Kidney (tissue), 14 donors: ENCODE data around the gene KLHDC8A. TPM values are rescaled to one million over a fixed set of nuclear protein-coding genes. Genes with fewer than 3 reads are reported as not detected.

Experiments
- DNase-seq, 5 donors: peaks; one replicate each; pipeline ENCODE4 v3.0.0-alpha.2; 2013 to 2020
- FAIRE-seq: peaks from 2 replicates; lab custom pipeline; 2012; peaks lifted over from hg19 to GRCh38; lab: Jason Lieb, UNC
- H3K27ac ChIP-seq, 2 donors: one replicate each; pipeline ENCODE4 v1.7.0; 2013; ENCODE audit warnings: low read depth in 2 of 2, low read length in 2 of 2, inconsistent platforms in 1 of 2
- H3K27me3 ChIP-seq: one replicate; pipeline ENCODE4 v1.7.1; 2013; ENCODE audit warnings: low read length, inconsistent platforms; ENCODE audit not compliant: control insufficient read depth, insufficient read depth
- H3K36me3 ChIP-seq, 3 donors: one replicate each; pipeline versions ENCODE4 v1.7.0 to v1.7.1; 2013; ENCODE audit warnings: low read length in 3 of 3, control low read depth in 1 of 3, inconsistent platforms in 1 of 3; ENCODE audit not compliant: insufficient read depth in 3 of 3, control insufficient read depth in 2 of 3
- H3K4me1 ChIP-seq, 3 donors: one replicate each; pipeline versions ENCODE4 v1.7.0 to v1.7.1; 2013; ENCODE audit warnings: low read length in 3 of 3, inconsistent platforms in 1 of 3, low read depth in 1 of 3; ENCODE audit not compliant: control insufficient read depth in 2 of 3, insufficient read depth in 2 of 3
- H3K4me3 ChIP-seq, 3 donors: one replicate each; pipeline versions ENCODE4 v1.7.0 to v1.8.1; 2013; ENCODE audit warnings: low read length in 3 of 3, control low read depth in 1 of 3, inconsistent platforms in 1 of 3
- H3K9ac ChIP-seq, 3 donors: one replicate each; pipeline versions ENCODE4 v1.7.0 to v1.7.1; 2013; ENCODE audit warnings: low read length in 3 of 3, control low read depth in 1 of 3, inconsistent platforms in 1 of 3
- H3K9me3 ChIP-seq, 3 donors: one replicate each; pipeline versions ENCODE4 v1.7.0 to v1.7.1; 2013; ENCODE audit warnings: low read length in 3 of 3, control low read depth in 1 of 3, inconsistent platforms in 1 of 3; ENCODE audit not compliant: control insufficient read depth in 2 of 3, insufficient read depth in 1 of 3
- CTCF ChIP-seq: IDR thresholded peaks from 3 replicates; pipeline ENCODE4 v1.5.1; 2012; ENCODE audit warnings: mild to moderate bottlenecking, moderate library complexity, borderline replicate concordance; ENCODE audit not compliant: insufficient read depth; ENCODE audit errors: extremely low read depth
- intact Hi-C: fragments of 100-400 bp; cut with DNase I; formaldehyde crosslinking; loops from one replicate; pipeline ENCODE4 v1.11.1; 2022
- polyA plus RNA-seq: library from polyadenylated mRNA; stranded (reverse); fragments of 350-450 nt; fragmentation: Illumina TruSeq; extraction: RNeasy Lipid Tissue Mini Kit (QIAGEN cat#74804); gene quantifications from one replicate; pipeline ENCODE4 v1.2.3, GENCODE V29; 2014; ENCODE audit warnings: low read depth, low replicate concordance; ENCODE audit not compliant: insufficient read depth
- total RNA-seq: library from RNA; stranded (reverse); fragmentation: NEBNext Ultra II Directional; extraction: Animal tissue kit (Norgen Biotek cat#: 25700); gene quantifications from one replicate; pipeline ENCODE4 v1.2.1, GENCODE V29; 2021
- donor health status: control.
- donor health status: control.
- donor health status: control.
- donor health status: control.
- donor health status: control.
- donor health status: DM: yes; HTN: yes; CAD: no.
- donor health status: Normal renal cell carcinoma (clear cell type).

Gene KLHDC8A
- total and polyA plus RNA-seq, 2 donors from 2014 or later = not detected

- H3K4me1 ChIP-seq = no peaks in the 10 kb centered on the region
- H3K36me3 ChIP-seq = no peaks in the 10 kb centered on the region
- FAIRE-seq = no peak
- H3K9ac ChIP-seq = no peak overlapping the region
- no peak for TF ChIP-seq CTCF
- H3K27me3 ChIP-seq = no peaks in the 10 kb centered on the region
- intact Hi-C loops = no loop called here
- DNase-seq = no peak
- H3K9me3 ChIP-seq = no peaks in the 10 kb centered on the region
- no peak overlapping the region for H3K27ac ChIP-seq
- no peak overlapping the region for H3K4me3 ChIP-seq
Measured at GRCh38 chr1:205338011-205338410, 18.7 kb downstream of the KLHDC8A start.

GRCh38 chr1:205337481-205337880 is 19.2 kb downstream of the KLHDC8A start:
- Histone ChIP-seq H3K36me3 (no peaks in the 10 kb centered on the region), H3K4me1 (peaks cover 0 to 2% (median 0%) of the 10 kb centered on the region in 3 donors), H3K9me3 (no peaks in the 10 kb centered on the region), H3K27me3 (no peaks in the 10 kb centered on the region), H3K4me3 (no peak overlapping the region), H3K27ac (no peak overlapping the region), H3K9ac (no peak overlapping the region)
- TF ChIP-seq CTCF = no peak
- no peak for FAIRE-seq
- intact Hi-C loops = no loop called here
- no peak for DNase-seq

GRCh38 chr1:205335692-205336091 is 21.0 kb downstream of the KLHDC8A start:
- no peak overlapping the region for H3K9ac ChIP-seq
- TF ChIP-seq CTCF = peak; percentile 95
- DNase-seq (peak; percentile 90 to 94 (median 91)), FAIRE-seq (no peak)
- H3K27ac ChIP-seq = no peak overlapping the region
- no peak overlapping the region for H3K4me3 ChIP-seq
- intact Hi-C loops = no loop called here
- H3K9me3 ChIP-seq = no peaks in the 10 kb centered on the region
- H3K4me1 ChIP-seq = peaks cover 0 to 10% (median 8%) of the 10 kb centered on the region in 3 donors
- H3K27me3 ChIP-seq = no peaks in the 10 kb centered on the region
- no peaks in the 10 kb centered on the region for H3K36me3 ChIP-seq
